IMR-90 (cell line): Measurements from ENCODE around the gene CTNNA2. TPM values are rescaled to one million over a fixed set of nuclear protein-coding genes. Genes with fewer than 3 reads are reported as not detected.

ENCODE experiments used
- ATAC-seq: fragments of 200-7000 bp; cut with Tn5 transposase; 2 replicates; pipeline ENCODE4 v1.9.1; 2020; ENCODE audit warnings: low read depth, mild to moderate bottlenecking, moderate library complexity
- BruUV-seq: library from RNA; stranded (reverse); fragments of 400-500 nt; replicated peaks from 2 replicates; lab custom pipeline; 2021; lab: Mats Ljungman, UMichigan
- CTCF ChIA-PET: fragments of 300-600 bp; formaldehyde crosslinking; extraction: SDS; loops from one replicate; lab custom pipeline; 2021; ENCODE audit warnings: antibody characterized with exemption; lab: Yijun Ruan, JAX
- POLR2A ChIA-PET: fragments of 300-600 bp; sonication (Branson Sonifier 250); formaldehyde crosslinking; loops from one replicate; lab custom pipeline; 2022; ENCODE audit warnings: antibody characterized with exemption; ENCODE audit not compliant: unreplicated experiment; lab: Charles Lee
- DNase-seq: peaks from one replicate; pipeline ENCODE4 v3.0.0; 2013
- H2AFZ ChIP-seq: replicated peaks from 2 replicates; pipeline ENCODE3; 2013; ENCODE audit warnings: low read length, mild to moderate bottlenecking; ENCODE audit not compliant: poor library complexity
- H2AK5ac ChIP-seq: 2 replicates; pipeline ENCODE4 v1.6.1; 2013; ENCODE audit warnings: low read depth, low read length, inconsistent platforms
- H2AK9ac ChIP-seq: replicated peaks from 2 replicates; pipeline ENCODE3; 2013; ENCODE audit warnings: mild to moderate bottlenecking, low read depth, low read length, moderate library complexity; ENCODE audit not compliant: poor library complexity
- H2BK120ac ChIP-seq: 2 replicates; pipeline ENCODE4 v1.6.1; 2013; ENCODE audit warnings: low read depth, low read length, inconsistent platforms
- H2BK15ac ChIP-seq: 3 replicates; pipeline ENCODE4 v1.6.1; 2013; ENCODE audit warnings: low read depth, low read length, inconsistent platforms
- H2BK20ac ChIP-seq: 2 replicates; pipeline ENCODE4 v1.6.1; 2013; ENCODE audit warnings: low read depth, mild to moderate bottlenecking, inconsistent platforms, low read length, moderate library complexity
- H2BK5ac ChIP-seq: 2 replicates; pipeline ENCODE4 v1.6.1; 2013; ENCODE audit warnings: mild to moderate bottlenecking, low read depth, low read length, inconsistent platforms; ENCODE audit not compliant: poor library complexity, severe bottlenecking
- H3K14ac ChIP-seq: replicated peaks from 2 replicates; pipeline ENCODE4 v1.6.1; 2013; ENCODE audit warnings: low read depth, low read length, inconsistent platforms
- H3K18ac ChIP-seq: 2 replicates; pipeline ENCODE4 v1.6.1; 2013; ENCODE audit warnings: low read depth, low read length, control low read depth
- H3K23ac ChIP-seq: 2 replicates; pipeline ENCODE4 v1.6.1; 2013; ENCODE audit warnings: low read depth, low read length, inconsistent platforms
- H3K27ac ChIP-seq: 2 replicates; pipeline ENCODE4 v1.5.1; 2013; ENCODE audit warnings: mild to moderate bottlenecking, control low read depth, low read length; ENCODE audit not compliant: insufficient read depth
- H3K27me3 ChIP-seq: 2 replicates; pipeline ENCODE4 v1.6.1; 2013; ENCODE audit warnings: low read length; ENCODE audit not compliant: control insufficient read depth, insufficient read depth
- H3K36me3 ChIP-seq: 2 replicates; pipeline ENCODE4 v1.6.1; 2013; ENCODE audit warnings: low read length, mixed read lengths; ENCODE audit not compliant: control insufficient read depth, insufficient read depth
- H3K4ac ChIP-seq: 2 replicates; pipeline ENCODE4 v1.6.1; 2013; ENCODE audit warnings: low read depth, low read length, inconsistent platforms
- H3K4me1 ChIP-seq: 2 replicates; pipeline ENCODE4 v1.6.1; 2013; ENCODE audit warnings: low read length, mixed read lengths; ENCODE audit not compliant: control insufficient read depth, insufficient read depth
- H3K4me2 ChIP-seq: 2 replicates; pipeline ENCODE4 v1.6.1; 2013; ENCODE audit warnings: low read depth, mild to moderate bottlenecking, control low read depth, low read length, moderate library complexity
- H3K4me3 ChIP-seq: 2 replicates; pipeline ENCODE4 v1.5.1; 2013; ENCODE audit warnings: low read depth, mild to moderate bottlenecking, control low read depth, low read length, moderate library complexity; ENCODE audit not compliant: insufficient read depth
- H3K56ac ChIP-seq: 2 replicates; pipeline ENCODE4 v1.6.1; 2013; ENCODE audit warnings: low read length, inconsistent platforms; ENCODE audit not compliant: insufficient read depth; ENCODE audit errors: extremely low read depth
- H3K79me1 ChIP-seq, 2 experiments: 2 replicates each; pipeline ENCODE4 v1.6.1; 2013; ENCODE audit warnings: low read length in 2 of 2, inconsistent platforms in 1 of 2, low read depth in 1 of 2
- H3K9ac ChIP-seq: 2 replicates; pipeline ENCODE4 v1.6.1; 2013; ENCODE audit warnings: low read depth, low read length, control low read depth
- H3K9me1 ChIP-seq: 2 replicates; pipeline ENCODE4 v1.6.1; 2013; ENCODE audit warnings: low read length, inconsistent platforms; ENCODE audit not compliant: insufficient read depth
- H3K9me3 ChIP-seq: 2 replicates; pipeline ENCODE4 v1.6.1; 2013; ENCODE audit warnings: low read length; ENCODE audit not compliant: control insufficient read depth, insufficient read depth
- H4K20me1 ChIP-seq: 2 replicates; pipeline ENCODE4 v1.6.1; 2013; ENCODE audit warnings: low read length, inconsistent platforms; ENCODE audit not compliant: insufficient read depth
- H4K5ac ChIP-seq: 2 replicates; pipeline ENCODE4 v1.6.1; 2013; ENCODE audit warnings: mild to moderate bottlenecking, low read depth, low read length, control low read depth
- H4K8ac ChIP-seq, 2 experiments: 2 replicates each; pipeline ENCODE4 v1.6.1; 2013; ENCODE audit warnings: low read depth in 2 of 2, low read length in 2 of 2, control low read depth in 1 of 2, inconsistent platforms in 1 of 2
- H4K91ac ChIP-seq: 2 replicates; pipeline ENCODE4 v1.6.1; 2013; ENCODE audit warnings: low read depth, low read length, inconsistent platforms; ENCODE audit not compliant: insufficient read depth
- CEBPB ChIP-seq: IDR thresholded peaks from 2 replicates; pipeline ENCODE4 v1.6.1; 2012; ENCODE audit warnings: low read depth, low read length, improper control_type of control experiment
- CHD1 ChIP-seq: IDR thresholded peaks from 2 replicates; pipeline ENCODE4 v1.6.1; 2012; ENCODE audit warnings: low read depth, low read length, improper control_type of control experiment
- MAFK ChIP-seq: IDR thresholded peaks from 2 replicates; pipeline ENCODE4 v1.6.1; 2012; ENCODE audit warnings: low read depth, low read length, improper control_type of control experiment
- MAZ ChIP-seq: IDR thresholded peaks from 2 replicates; pipeline ENCODE4 v1.6.1; 2012; ENCODE audit warnings: low read depth, mild to moderate bottlenecking, low read length, improper control_type of control experiment, moderate library complexity, borderline replicate concordance
- MXI1 ChIP-seq: IDR thresholded peaks from 2 replicates; pipeline ENCODE4 v1.6.1; 2012; ENCODE audit warnings: low read depth, mild to moderate bottlenecking, low read length, moderate library complexity, borderline replicate concordance
- NFE2L2 ChIP-seq: fragments of 150-350 bp; IDR thresholded peaks from 2 replicates; pipeline ENCODE4 v1.6.1; 2016; ENCODE audit warnings: low read depth, mild to moderate bottlenecking, low read length
- POLR2A ChIP-seq: IDR thresholded peaks from 2 replicates; pipeline ENCODE4 v1.6.1; 2012; ENCODE audit warnings: mild to moderate bottlenecking, low read depth, low read length
- RAD21 ChIP-seq: IDR thresholded peaks from 2 replicates; pipeline ENCODE4 v1.6.1; 2012; ENCODE audit warnings: low read length, improper control_type of control experiment
- RCOR1 ChIP-seq: IDR thresholded peaks from 2 replicates; pipeline ENCODE4 v1.6.1; 2012; ENCODE audit warnings: mild to moderate bottlenecking, low read length, improper control_type of control experiment; ENCODE audit not compliant: insufficient replicate concordance
- RFX5 ChIP-seq: IDR thresholded peaks from 2 replicates; pipeline ENCODE4 v1.8.0; 2012; ENCODE audit warnings: low read depth, mild to moderate bottlenecking, low read length, moderate library complexity
- SMC3 ChIP-seq: fragments of 150-350 bp; IDR thresholded peaks from 2 replicates; pipeline ENCODE4 v1.6.1; 2016; ENCODE audit warnings: low read depth, mild to moderate bottlenecking, antibody characterized with exemption, low read length, moderate library complexity
- WGBS, 2 experiments: methylation state at CpG; one replicate each; pipeline versions ENCODE4 v1.1.5 to v1.1.7; 2013; ENCODE audit warnings: missing lambda C conversion rate in 2 of 2; ENCODE audit not compliant: insufficient read length in 1 of 2; ENCODE audit errors: extremely low coverage in 2 of 2; 5-methylcytosine and 5-hydroxymethylcytosine counted together
- dilution Hi-C: fragments of 300-500 bp; cut with HindIII; formaldehyde crosslinking; loops from one replicate; pipeline ENCODE4 v1.14.3; 2018; ENCODE audit warnings: low sequenced_read_pairs; ENCODE audit not compliant: unreplicated experiment
- in situ Hi-C: fragments of 300-500 bp; cut with MboI; formaldehyde crosslinking; loops from 3 replicates; pipeline ENCODE4 v1.14.3; 2019; ENCODE audit warnings: low sequenced_read_pairs, inconsistent platforms, mixed read lengths
- intact Hi-C: fragments of 100-400 bp; cut with micrococcal nuclease; formaldehyde crosslinking; loops from 2 replicates; pipeline ENCODE4 v1.10.0; 2022
- polyA plus RNA-seq, 3 experiments: library from polyadenylated mRNA; depleted of rRNA; stranded (reverse); fragments of >200 nt; gene quantifications; 2 replicates each; pipeline ENCODE4 v1.2.3, GENCODE V29; 2012; ENCODE audit warnings: low replicate concordance in 1 of 3
- total RNA-seq: library from RNA; depleted of rRNA; stranded (reverse); fragments of >200 nt; gene quantifications from 2 replicates; pipeline ENCODE4 v1.2.3, GENCODE V29; 2012
- TF ChIP-seq, protein P1 (sequence below): conservative IDR thresholded peaks from 2 replicates; pipeline ENCODE4 v1.5.1; 2012; ENCODE audit warnings: mild to moderate bottlenecking, low read depth, low read length, improper control_type of control experiment
- TF ChIP-seq, protein P2 (sequence below): fragments of 150-350 bp; IDR thresholded peaks from 2 replicates; pipeline ENCODE4 v1.6.1; 2017; ENCODE audit warnings: mild to moderate bottlenecking, antibody characterized with exemption, low read length, low read depth
- TF ChIP-seq, protein P3 (sequence below): fragments of 150-350 bp; IDR thresholded peaks from 2 replicates; pipeline ENCODE4 v1.6.1; 2016; ENCODE audit warnings: low read depth, mild to moderate bottlenecking, low read length, moderate library complexity, borderline replicate concordance

The CTNNA2 gene
- total and polyA plus RNA-seq, 2 of the 4 experiments (the other 2 are of a cell fraction), result not detected

- no peaks in the 10 kb centered on the region for H3K79me1 ChIP-seq
- dilution Hi-C loops (no loop called here), in situ Hi-C loops (no loop called here), intact Hi-C loops (no loop called here)
- WGBS, 2 experiments, result no CpG with 5 or more reads among the region's 7 CpGs
- no peak overlapping the region for H3K56ac ChIP-seq
- H3K9me3 ChIP-seq, result no peaks in the 10 kb centered on the region
- no peak overlapping the region for H3K9ac ChIP-seq
- H2AFZ ChIP-seq, result no peak overlapping the region
- H3K4ac ChIP-seq, result no peak overlapping the region
- H4K20me1 ChIP-seq, result no peaks in the 10 kb centered on the region
- H2BK15ac ChIP-seq, result no peak overlapping the region
- DNase-seq, result no peak
- H3K18ac ChIP-seq, result no peak overlapping the region
- no peak overlapping the region for H4K8ac ChIP-seq
- ChIA-PET POLR2A (no interaction called here), CTCF (no interaction called here)
- H3K36me3 ChIP-seq, result no peaks in the 10 kb centered on the region
- H3K4me2 ChIP-seq, result no peak overlapping the region
- H3K14ac ChIP-seq, result no peak overlapping the region
- H3K4me1 ChIP-seq, result no peaks in the 10 kb centered on the region
- H3K9me1 ChIP-seq, result no peaks in the 10 kb centered on the region
- no peak overlapping the region for H2BK120ac ChIP-seq
- no peaks in the 10 kb centered on the region for H3K27me3 ChIP-seq
- no peak overlapping the region for H3K23ac ChIP-seq
- no peak overlapping the region for H2BK20ac ChIP-seq
- no peak overlapping the region for H2AK9ac ChIP-seq
- no peak overlapping the region for H2AK5ac ChIP-seq
- no TSS peak for BruUV-seq
- H2BK5ac ChIP-seq, result no peak overlapping the region
- ATAC-seq, result no peak
- H4K91ac ChIP-seq, result no peak overlapping the region
- no peak overlapping the region for H4K5ac ChIP-seq
- no peak overlapping the region for H3K4me3 ChIP-seq
- no peak for TF ChIP-seq POLR2A
- no peak for TF ChIP-seq CHD1
- no peak for TF ChIP-seq NFE2L2
- no peak for TF ChIP-seq MAFK
- TF ChIP-seq, protein P1, sequence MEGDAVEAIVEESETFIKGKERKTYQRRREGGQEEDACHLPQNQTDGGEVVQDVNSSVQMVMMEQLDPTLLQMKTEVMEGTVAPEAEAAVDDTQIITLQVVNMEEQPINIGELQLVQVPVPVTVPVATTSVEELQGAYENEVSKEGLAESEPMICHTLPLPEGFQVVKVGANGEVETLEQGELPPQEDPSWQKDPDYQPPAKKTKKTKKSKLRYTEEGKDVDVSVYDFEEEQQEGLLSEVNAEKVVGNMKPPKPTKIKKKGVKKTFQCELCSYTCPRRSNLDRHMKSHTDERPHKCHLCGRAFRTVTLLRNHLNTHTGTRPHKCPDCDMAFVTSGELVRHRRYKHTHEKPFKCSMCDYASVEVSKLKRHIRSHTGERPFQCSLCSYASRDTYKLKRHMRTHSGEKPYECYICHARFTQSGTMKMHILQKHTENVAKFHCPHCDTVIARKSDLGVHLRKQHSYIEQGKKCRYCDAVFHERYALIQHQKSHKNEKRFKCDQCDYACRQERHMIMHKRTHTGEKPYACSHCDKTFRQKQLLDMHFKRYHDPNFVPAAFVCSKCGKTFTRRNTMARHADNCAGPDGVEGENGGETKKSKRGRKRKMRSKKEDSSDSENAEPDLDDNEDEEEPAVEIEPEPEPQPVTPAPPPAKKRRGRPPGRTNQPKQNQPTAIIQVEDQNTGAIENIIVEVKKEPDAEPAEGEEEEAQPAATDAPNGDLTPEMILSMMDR, result no peak
- TF ChIP-seq, protein P2, sequence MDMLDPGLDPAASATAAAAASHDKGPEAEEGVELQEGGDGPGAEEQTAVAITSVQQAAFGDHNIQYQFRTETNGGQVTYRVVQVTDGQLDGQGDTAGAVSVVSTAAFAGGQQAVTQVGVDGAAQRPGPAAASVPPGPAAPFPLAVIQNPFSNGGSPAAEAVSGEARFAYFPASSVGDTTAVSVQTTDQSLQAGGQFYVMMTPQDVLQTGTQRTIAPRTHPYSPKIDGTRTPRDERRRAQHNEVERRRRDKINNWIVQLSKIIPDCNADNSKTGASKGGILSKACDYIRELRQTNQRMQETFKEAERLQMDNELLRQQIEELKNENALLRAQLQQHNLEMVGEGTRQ, result no peak
- no peak for TF ChIP-seq RFX5
- TF ChIP-seq RCOR1, result no peak
- no peak for TF ChIP-seq MXI1
- no peak for TF ChIP-seq MAZ
- TF ChIP-seq, protein P3, sequence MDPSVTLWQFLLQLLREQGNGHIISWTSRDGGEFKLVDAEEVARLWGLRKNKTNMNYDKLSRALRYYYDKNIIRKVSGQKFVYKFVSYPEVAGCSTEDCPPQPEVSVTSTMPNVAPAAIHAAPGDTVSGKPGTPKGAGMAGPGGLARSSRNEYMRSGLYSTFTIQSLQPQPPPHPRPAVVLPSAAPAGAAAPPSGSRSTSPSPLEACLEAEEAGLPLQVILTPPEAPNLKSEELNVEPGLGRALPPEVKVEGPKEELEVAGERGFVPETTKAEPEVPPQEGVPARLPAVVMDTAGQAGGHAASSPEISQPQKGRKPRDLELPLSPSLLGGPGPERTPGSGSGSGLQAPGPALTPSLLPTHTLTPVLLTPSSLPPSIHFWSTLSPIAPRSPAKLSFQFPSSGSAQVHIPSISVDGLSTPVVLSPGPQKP, result no peak
- no peak for TF ChIP-seq SMC3
- no peak for TF ChIP-seq RAD21
- no peak for TF ChIP-seq CEBPB
- no peak overlapping the region for H3K27ac ChIP-seq
These were observed 118.2 kb downstream of the CTNNA2 start for GRCh38 chr2:79630972-79631557.
